Activated CD4-positive, CD25-positive, alpha-beta regulatory T cell treated with anti-CD3 and anti-CD28 coated beads, Interleukin-2, amount 50 U/mL, for 72 hours (primary cell): Measurements from ENCODE around the gene CC2D2B.
"Not testable (repeated sequence)": the region's sequence is repeated elsewhere in the genome, so short reads cannot be mapped to it uniquely, and the experiment has no call there.

Experiments used
- DNase-seq: peaks from one replicate; pipeline ENCODE4 v3.0.0; 2021

CC2D2B gene

GRCh38 chr10:95907456-95908253, at the start of gene CC2D2B:
Gene CC2D2B, plus strand, starts transcription at chr10:95907975. Its CDS starts 3,349 bp downstream, at chr10:95911324.
- DNase-seq = peak; percentile 73

GRCh38 chr10:95860166-95860940, 47.4 kb upstream of the CC2D2B start:
- DNase-seq = no peak

GRCh38 chr10:95861386-95861785, 46.4 kb upstream of the CC2D2B start:
- DNase-seq = no peak

GRCh38 chr10:95864906-95865813, 42.6 kb upstream of the CC2D2B start:
- no peak for DNase-seq

- DNase-seq = no peak
These were observed 41.8 kb upstream of the CC2D2B start for GRCh38 chr10:95865814-95866466.

GRCh38 chr10:95866467-95866842, 41.3 kb upstream of the CC2D2B start:
- DNase-seq = no peak

- no peak for DNase-seq
These were observed 39.9 kb upstream of the CC2D2B start for GRCh38 chr10:95867866-95868265.

- no peak for DNase-seq
These were observed 35.5 kb upstream of the CC2D2B start for GRCh38 chr10:95872158-95872711.

GRCh38 chr10:95873139-95873538, 34.6 kb upstream of the CC2D2B start:
- no peak for DNase-seq

- no peak for DNase-seq
These were observed 34.1 kb upstream of the CC2D2B start for GRCh38 chr10:95873651-95874050.

- DNase-seq = not testable (repeated sequence)
These were observed 33.0 kb upstream of the CC2D2B start for GRCh38 chr10:95874783-95875182.

GRCh38 chr10:95876756-95877155, 31.0 kb upstream of the CC2D2B start:
- DNase-seq = no peak

- DNase-seq = no peak
These were observed 29.9 kb upstream of the CC2D2B start for GRCh38 chr10:95877881-95878280.

- no peak for DNase-seq
These were observed 27.1 kb upstream of the CC2D2B start for GRCh38 chr10:95880704-95881103.

- DNase-seq = no peak
These were observed 26.5 kb upstream of the CC2D2B start for GRCh38 chr10:95881316-95881715.

GRCh38 chr10:95889830-95890229, 17.9 kb upstream of the CC2D2B start:
- DNase-seq = no peak

GRCh38 chr10:95896071-95896850, 11.5 kb upstream of the CC2D2B start:
- no peak for DNase-seq

- not testable (repeated sequence) for DNase-seq
These were observed 1.7 kb upstream of the CC2D2B start for GRCh38 chr10:95905897-95906580.

GRCh38 chr10:95906677-95907455, 909 bp upstream of the CC2D2B start:
- DNase-seq = no peak

GRCh38 chr10:95908450-95908849, 675 bp downstream of the CC2D2B start:
- no peak for DNase-seq
